Breast epithelium (tissue), 4 donors: ENCODE results near the gene ITPKB. TPM values are rescaled to one million over a fixed set of nuclear protein-coding genes. Genes with fewer than 3 reads are reported as not detected.

Experiments used
- DNase-seq, 2 donors: peaks; one replicate each; pipeline ENCODE4 v3.0.0-alpha.2; 2019; ENCODE audit warnings: low spot score in 2 of 2
- H3K27ac ChIP-seq, 2 donors: fragments of 200-600 bp; sonication (generic) in 1 of 2; one replicate each; pipeline ENCODE4 v1.5.1; 2016 to 2019; ENCODE audit warnings: mild to moderate bottlenecking in 1 of 2
- H3K27me3 ChIP-seq, 2 donors: fragments of 200-600 bp; sonication (generic) in 1 of 2; one replicate each; pipeline versions ENCODE4 v1.5.1 to v1.6.0; 2017 to 2019; ENCODE audit warnings: control low read depth in 1 of 2, mild to moderate bottlenecking in 1 of 2
- H3K36me3 ChIP-seq: fragments of 200-600 bp; one replicate; pipeline ENCODE4 v1.5.1; 2019
- H3K4me1 ChIP-seq, 2 donors: fragments of 200-600 bp; sonication (generic); one replicate each; pipeline ENCODE4 v1.5.1; 2016 to 2019; ENCODE audit warnings: control low read depth in 1 of 2
- H3K4me3 ChIP-seq, 3 donors: fragments of 200-600 bp; sonication (generic); 1 replicate in 2 of 3; 2 replicates in 1 of 3; pipeline ENCODE4 v1.5.1; 2016 to 2019; ENCODE audit warnings: mild to moderate bottlenecking in 3 of 3, moderate library complexity in 2 of 3
- H3K9me3 ChIP-seq, 2 donors: fragments of 200-600 bp; sonication (generic) in 1 of 2; one replicate each; pipeline ENCODE4 v1.5.1; 2016 to 2019; ENCODE audit warnings: control low read depth in 1 of 2
- POLR2A ChIP-seq: fragments of 450-650 bp; IDR thresholded peaks from one replicate; pipeline ENCODE4 v1.6.1; 2016; ENCODE audit warnings: antibody characterized with exemption, mild to moderate bottlenecking, moderate library complexity
- POLR2AphosphoS5 ChIP-seq, 3 donors: sonication (generic); formaldehyde crosslinking; IDR thresholded peaks; one replicate each; pipeline ENCODE4 v1.6.1; 2017; ENCODE audit warnings: antibody characterized with exemption in 3 of 3
- intact Hi-C: fragments of 100-400 bp; cut with DNase I; formaldehyde crosslinking; loops from one replicate; pipeline ENCODE4 v1.15.1; 2023; ENCODE audit warnings: low total_unique reads
- total RNA-seq, 3 donors: library from RNA; depleted of rRNA; stranded (reverse); fragments of >200 nt; gene quantifications; one replicate each; pipeline ENCODE4 v1.1.0, GENCODE V29; 2016
- TF ChIP-seq, protein P1 (sequence below), 3 donors: fragments of 450-650 bp; IDR thresholded peaks; one replicate each; pipeline ENCODE4 v1.5.1; 2016 to 2017; ENCODE audit warnings: antibody characterized with exemption in 3 of 3, mild to moderate bottlenecking in 3 of 3, moderate library complexity in 3 of 3

ITPKB gene
- total RNA-seq, 3 donors from 2014 or later = 24.0 to 37.6 (median 25.6) TPM

DNA sequence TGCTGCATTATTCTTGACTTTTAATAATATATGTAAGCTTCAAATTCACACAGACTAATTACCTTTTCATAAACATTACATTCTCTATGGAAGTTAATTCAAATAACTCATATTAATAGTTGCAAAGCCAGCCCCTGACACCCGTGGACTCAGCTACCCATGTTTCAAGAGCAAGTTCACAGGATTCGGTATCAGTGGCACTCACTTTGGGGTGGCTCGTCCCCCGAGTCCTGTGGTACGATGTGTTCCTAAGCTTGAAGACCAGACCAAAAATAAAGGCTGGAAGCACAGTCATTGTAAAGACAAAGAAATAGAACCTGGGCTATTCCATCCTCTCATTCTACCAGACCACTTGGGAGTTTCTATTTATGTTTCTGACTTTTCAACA, 70.9 kb downstream of the ITPKB start:
- DNase-seq = no peak
- Histone ChIP-seq H3K4me3 (no peak overlapping the region), H3K27ac (no peak overlapping the region), H3K36me3 (no peaks in the 10 kb centered on the region), H3K27me3 (no peaks in the 10 kb centered on the region), H3K4me1 (peaks cover 7 to 10% of the 10 kb centered on the region in 2 donors), H3K9me3 (no peaks in the 10 kb centered on the region)
- intact Hi-C loops = no loop called here
- TF ChIP-seq, protein P1, sequence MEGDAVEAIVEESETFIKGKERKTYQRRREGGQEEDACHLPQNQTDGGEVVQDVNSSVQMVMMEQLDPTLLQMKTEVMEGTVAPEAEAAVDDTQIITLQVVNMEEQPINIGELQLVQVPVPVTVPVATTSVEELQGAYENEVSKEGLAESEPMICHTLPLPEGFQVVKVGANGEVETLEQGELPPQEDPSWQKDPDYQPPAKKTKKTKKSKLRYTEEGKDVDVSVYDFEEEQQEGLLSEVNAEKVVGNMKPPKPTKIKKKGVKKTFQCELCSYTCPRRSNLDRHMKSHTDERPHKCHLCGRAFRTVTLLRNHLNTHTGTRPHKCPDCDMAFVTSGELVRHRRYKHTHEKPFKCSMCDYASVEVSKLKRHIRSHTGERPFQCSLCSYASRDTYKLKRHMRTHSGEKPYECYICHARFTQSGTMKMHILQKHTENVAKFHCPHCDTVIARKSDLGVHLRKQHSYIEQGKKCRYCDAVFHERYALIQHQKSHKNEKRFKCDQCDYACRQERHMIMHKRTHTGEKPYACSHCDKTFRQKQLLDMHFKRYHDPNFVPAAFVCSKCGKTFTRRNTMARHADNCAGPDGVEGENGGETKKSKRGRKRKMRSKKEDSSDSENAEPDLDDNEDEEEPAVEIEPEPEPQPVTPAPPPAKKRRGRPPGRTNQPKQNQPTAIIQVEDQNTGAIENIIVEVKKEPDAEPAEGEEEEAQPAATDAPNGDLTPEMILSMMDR (IDR thresholded peaks at IDR 0.05) = no peak
- TF ChIP-seq POLR2AphosphoS5 (IDR thresholded peaks at IDR 0.05) = no peak
- no peak for TF ChIP-seq POLR2A

DNA sequence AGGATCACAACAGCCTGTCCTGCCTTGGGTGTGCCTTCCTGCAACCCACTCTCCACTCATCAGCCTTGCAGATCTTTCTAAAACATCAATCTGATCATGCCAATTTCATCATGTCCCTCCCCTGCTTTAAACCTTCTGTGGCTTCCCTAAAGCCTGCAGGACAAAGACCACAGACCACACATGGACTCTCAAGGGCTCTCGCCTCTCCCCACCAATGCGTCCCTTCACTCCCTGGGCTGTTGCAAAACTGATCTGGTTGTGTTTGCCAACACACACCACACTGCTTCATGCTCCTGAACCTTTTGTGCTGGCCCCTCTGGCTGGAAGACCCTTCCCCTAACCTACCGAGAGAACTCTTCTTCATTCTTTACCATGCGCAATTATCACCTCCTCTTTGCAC, 72.4 kb downstream of the ITPKB start:
- Histone ChIP-seq H3K27me3 (no peaks in the 10 kb centered on the region), H3K27ac (peak overlapping the region in 1 of 2 donors; percentile 34), H3K4me1 (peaks cover 11 to 19% of the 10 kb centered on the region in 2 donors)

DNA sequence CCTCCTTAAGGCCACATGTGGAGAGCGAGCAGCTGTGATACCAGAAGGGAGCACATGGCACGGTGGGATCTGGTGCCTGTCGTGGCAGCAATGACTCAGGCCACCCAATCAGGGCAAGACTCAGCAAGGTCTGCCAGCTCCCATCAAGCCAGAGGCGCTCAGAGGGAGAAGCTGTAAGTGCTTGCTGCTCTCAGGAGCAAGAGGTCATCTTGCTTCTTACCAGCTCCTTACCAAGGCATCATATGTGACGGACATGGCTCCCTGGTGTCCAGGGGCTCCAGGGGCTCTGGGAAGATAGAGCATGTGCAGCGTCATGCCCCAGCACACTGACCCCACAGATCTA, 72.9 kb downstream of the ITPKB start:
- Histone ChIP-seq H3K36me3 (no peaks in the 10 kb centered on the region), H3K4me1 (peaks cover 11 to 24% of the 10 kb centered on the region in 2 donors), H3K27ac (peak overlapping the region in 1 of 2 donors; percentile 91), H3K27me3 (no peaks in the 10 kb centered on the region), H3K9me3 (no peaks in the 10 kb centered on the region), H3K4me3 (no peak overlapping the region)
- DNase-seq = no peak
- TF ChIP-seq POLR2A (no peak), POLR2AphosphoS5 (IDR thresholded peaks at IDR 0.05) (no peak)
- TF ChIP-seq, protein P1 (IDR thresholded peaks at IDR 0.05) = no peak
- intact Hi-C loops = no loop called here

More for the DNA sequence above, 72.4 kb downstream of the ITPKB start:
- intact Hi-C loops = no loop called here
- Histone ChIP-seq H3K9me3 (no peaks in the 10 kb centered on the region), H3K4me3 (no peak overlapping the region), H3K36me3 (no peaks in the 10 kb centered on the region)
- DNase-seq = no peak
- TF ChIP-seq POLR2AphosphoS5 (IDR thresholded peaks at IDR 0.05) (no peak), POLR2A (no peak)
- TF ChIP-seq, protein P1 (IDR thresholded peaks at IDR 0.05) = no peak

DNA sequence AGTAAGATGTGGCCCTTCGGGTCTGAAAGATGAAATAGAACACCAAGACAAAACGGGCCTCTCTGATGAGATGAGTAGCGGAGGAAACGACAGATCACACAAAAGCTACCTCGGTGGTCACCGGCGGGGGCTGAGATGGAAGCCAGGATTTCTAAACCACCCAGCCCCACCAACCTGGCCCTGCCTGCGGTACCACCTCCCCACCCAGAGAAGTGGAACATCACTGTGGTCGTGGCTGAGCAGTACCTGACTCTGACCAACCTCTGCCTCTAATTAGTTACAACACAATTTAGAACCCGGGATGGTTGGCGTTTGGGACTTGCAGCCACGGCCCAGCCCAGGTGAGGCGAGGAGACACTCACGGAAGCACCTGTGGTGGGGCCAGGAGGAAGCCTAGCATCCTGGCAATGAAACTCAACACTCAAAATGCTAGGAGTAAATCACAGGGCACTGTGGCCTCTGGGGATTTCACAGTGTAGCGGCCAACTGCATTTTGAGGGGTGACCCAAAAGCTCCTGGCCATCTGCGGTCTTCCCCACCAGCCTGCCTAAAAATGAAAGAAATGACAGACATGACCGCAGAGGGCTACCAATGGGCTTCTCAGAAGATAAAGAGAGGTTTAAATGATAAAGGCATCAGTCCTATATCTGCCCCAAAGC, 73.4 kb downstream of the ITPKB start:
- no peaks in the 10 kb centered on the region for H3K36me3 ChIP-seq
- intact Hi-C loops = no loop called here
- H3K27ac ChIP-seq = peak overlapping the region; percentile 83 to 91
- H3K4me3 ChIP-seq = no peak overlapping the region
- H3K4me1 ChIP-seq = peaks cover 11 to 25% of the 10 kb centered on the region in 2 donors
- no peaks in the 10 kb centered on the region for H3K9me3 ChIP-seq
- no peak for DNase-seq
- TF ChIP-seq POLR2A (no peak), POLR2AphosphoS5 (IDR thresholded peaks at IDR 0.05) (no peak)
- TF ChIP-seq, protein P1 (IDR thresholded peaks at IDR 0.05) = no peak
- no peaks in the 10 kb centered on the region for H3K27me3 ChIP-seq

DNA sequence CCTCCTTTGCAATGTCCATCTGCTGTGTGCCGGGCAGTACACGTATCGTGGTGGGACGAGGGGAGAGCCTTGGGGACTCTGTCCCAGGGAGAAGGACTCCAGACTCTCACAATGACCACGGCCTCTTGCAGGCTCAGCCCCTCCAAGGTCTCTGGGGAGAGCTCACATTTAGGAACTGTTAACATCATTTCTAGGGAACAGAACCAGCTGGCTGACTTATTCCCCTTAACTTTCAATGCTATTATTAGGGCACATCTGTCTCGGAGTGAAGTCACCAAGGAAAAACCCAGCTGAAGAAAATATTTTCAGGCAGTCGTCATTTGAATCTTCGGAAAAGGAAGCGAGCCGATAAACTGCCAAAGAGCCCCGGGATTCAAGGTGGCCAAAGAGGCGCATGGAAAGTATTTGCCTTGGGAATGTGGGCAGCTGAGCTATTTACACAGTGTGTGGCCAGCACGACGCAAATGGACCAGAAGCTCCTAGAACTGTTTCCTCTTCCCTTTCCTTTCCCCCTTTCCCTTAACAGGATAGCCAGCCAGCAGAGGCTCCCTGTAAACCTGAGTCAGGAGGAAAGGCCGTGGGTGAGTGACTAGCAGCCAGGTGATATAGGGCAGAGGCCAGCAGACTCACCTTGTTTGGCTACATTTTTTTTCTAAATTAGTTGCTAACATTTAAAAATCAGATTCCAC, 74.5 kb downstream of the ITPKB start:
- Histone ChIP-seq H3K27ac (peak overlapping the region; percentile 83 to 91), H3K4me3 (peak overlapping the region in 1 of 3 donors; percentile 10), H3K4me1 (peaks cover 11 to 25% of the 10 kb centered on the region in 2 donors), H3K9me3 (no peaks in the 10 kb centered on the region), H3K27me3 (no peaks in the 10 kb centered on the region), H3K36me3 (no peaks in the 10 kb centered on the region)
- intact Hi-C loops = no loop called here
- TF ChIP-seq POLR2A = no peak
- TF ChIP-seq, protein P1 (IDR thresholded peaks at IDR 0.05) = no peak
- peak; percentile 47 to 59 (median 58) for TF ChIP-seq POLR2AphosphoS5 (IDR thresholded peaks at IDR 0.05)
- DNase-seq = no peak
